GM23248 (cell line): ENCODE data around the gene FMOD. TPM values are rescaled to one million over a fixed set of nuclear protein-coding genes. Genes with fewer than 3 reads are reported as not detected.

Experiments
- DNase-seq: peaks from one replicate; pipeline ENCODE4 v3.0.0-alpha.2; 2015
- H2AFZ ChIP-seq: fragments of 200-600 bp; sonication (generic); 2 replicates; pipeline ENCODE4 v1.6.1; 2016; ENCODE audit warnings: antibody characterized with exemption
- H3F3A ChIP-seq: fragments of 200-600 bp; sonication (generic); 2 replicates; pipeline ENCODE4 v1.6.1; 2016; ENCODE audit warnings: mild to moderate bottlenecking, antibody characterized with exemption, mixed run types; ENCODE audit not compliant: insufficient read depth
- H3K27ac ChIP-seq: fragments of 200-600 bp; sonication (generic); 2 replicates; pipeline ENCODE4 v1.5.1; 2016; ENCODE audit warnings: mild to moderate bottlenecking
- H3K27me3 ChIP-seq: fragments of 200-600 bp; sonication (generic); replicated peaks from 2 replicates; pipeline ENCODE4 v1.6.1; 2016; ENCODE audit warnings: mild to moderate bottlenecking; ENCODE audit not compliant: insufficient read depth
- H3K36me3 ChIP-seq: fragments of 200-600 bp; sonication (generic); 2 replicates; pipeline ENCODE4 v1.6.1; 2016; ENCODE audit warnings: low read depth, mild to moderate bottlenecking
- H3K4me1 ChIP-seq: fragments of 200-600 bp; sonication (generic); 2 replicates; pipeline ENCODE4 v1.6.1; 2016; ENCODE audit warnings: mild to moderate bottlenecking; ENCODE audit not compliant: insufficient read depth
- H3K4me2 ChIP-seq: fragments of 200-600 bp; sonication (generic); one replicate; pipeline ENCODE4 v1.6.1; 2016; ENCODE audit warnings: mild to moderate bottlenecking; ENCODE audit not compliant: unreplicated experiment
- H3K4me3 ChIP-seq: fragments of 200-600 bp; sonication (generic); 2 replicates; pipeline ENCODE4 v1.5.1; 2016; ENCODE audit warnings: mild to moderate bottlenecking
- H3K79me2 ChIP-seq: fragments of 200-600 bp; sonication (generic); 2 replicates; pipeline ENCODE4 v1.6.1; 2016; ENCODE audit warnings: mild to moderate bottlenecking; ENCODE audit not compliant: insufficient read depth
- H3K9ac ChIP-seq: fragments of 200-600 bp; sonication (generic); 2 replicates; pipeline ENCODE4 v1.6.1; 2016; ENCODE audit warnings: mild to moderate bottlenecking
- H3K9me2 ChIP-seq: fragments of 200-600 bp; sonication (generic); 2 replicates; pipeline ENCODE4 v1.6.1; 2016; ENCODE audit warnings: mixed run types, mild to moderate bottlenecking, moderate library complexity; ENCODE audit not compliant: insufficient read depth
- H3K9me3 ChIP-seq: fragments of 200-600 bp; sonication (generic); one replicate; pipeline ENCODE4 v1.6.1; 2017; ENCODE audit warnings: low read depth
- H4K20me1 ChIP-seq: fragments of 200-600 bp; sonication (generic); 2 replicates; pipeline ENCODE4 v1.6.0; 2016; ENCODE audit not compliant: insufficient read depth
- EZH2 ChIP-seq: fragments of 200-600 bp; sonication (generic); IDR thresholded peaks from 2 replicates; pipeline ENCODE4 v1.6.1; 2018; ENCODE audit warnings: antibody characterized with exemption, mild to moderate bottlenecking; ENCODE audit not compliant: insufficient read depth, poor library complexity, severe bottlenecking
- EZH2phosphoT487 ChIP-seq: fragments of 200-600 bp; sonication (generic); IDR thresholded peaks from 2 replicates; pipeline ENCODE4 v1.6.1; 2018; ENCODE audit warnings: antibody characterized with exemption, moderate library complexity, mild to moderate bottlenecking, low read depth; ENCODE audit not compliant: insufficient read depth
- WGBS, 2 experiments: methylation state at CpG; one replicate each; pipeline ENCODE4 v1.1.6; 2015 to 2017; ENCODE audit warnings: low lambda C conversion rate in 2 of 2, low coverage in 1 of 2; ENCODE audit errors: missing lambda C conversion rate in 2 of 2; 5-methylcytosine and 5-hydroxymethylcytosine counted together
- in situ Hi-C: fragments of 300-500 bp; cut with MboI; formaldehyde crosslinking; loops from 2 replicates; pipeline ENCODE4 v1.15.0; 2020
- polyA plus RNA-seq: library from polyadenylated mRNA; unstranded; fragments of >200 nt; fragmentation: Nextera tagmentation; extraction: Ambion mirVana; gene quantifications from 2 replicates; pipeline ENCODE4 v1.2.1, GENCODE V29; 2016
- small RNA-seq: library from RNA; depleted of rRNA; stranded (forward); fragments of <200 nt; gene quantifications from one replicate; pipeline ENCODE3, GENCODE V24; 2014; ENCODE audit warnings: low read depth, low replicate concordance
- total RNA-seq: library from RNA; depleted of rRNA; stranded (reverse); fragments of >200 nt; shearing (Covaris generic); gene quantifications from 2 replicates; pipeline ENCODE4 v1.2.3, GENCODE V29; 2014; rRNA removed

Gene FMOD
- total and polyA plus RNA-seq, 2 experiments from 2014 or later: 11.4 to 14.6 TPM

DNA sequence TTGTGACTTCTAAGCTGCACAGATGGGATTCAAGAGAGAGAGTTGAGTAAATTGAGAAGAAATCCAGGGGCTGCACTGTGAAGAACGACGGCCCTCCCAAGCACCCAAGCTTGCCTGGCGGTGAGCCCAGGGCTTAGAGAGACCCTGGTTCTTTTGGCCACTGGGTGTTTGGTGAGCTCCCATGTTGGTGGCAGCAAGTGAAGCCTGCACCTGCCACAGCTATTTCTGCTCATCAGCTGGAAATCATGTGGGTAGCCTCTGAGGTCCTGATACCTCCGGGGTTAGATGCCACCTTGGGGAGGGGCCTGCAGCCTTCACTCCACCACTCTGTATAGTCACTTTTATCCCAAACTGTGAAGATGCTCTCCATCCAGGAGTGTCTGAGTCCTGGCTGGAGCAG is 51.8 kb downstream of the FMOD start:
- Histone ChIP-seq H3K27me3 (peaks cover 8% of the 10 kb centered on the region; the same call in 1 of the 2 replicates), H3K4me2 (no peak overlapping the region), H4K20me1 (no peaks in the 10 kb centered on the region), H3K9me3 (no peaks in the 10 kb centered on the region), H3K9ac (no peak overlapping the region), H3K4me1 (no peaks in the 10 kb centered on the region), H3K36me3 (no peaks in the 10 kb centered on the region), H3K27ac (no peak overlapping the region), H3K4me3 (no peak overlapping the region), H3K79me2 (no peaks in the 10 kb centered on the region), H3K9me2 (no peaks in the 10 kb centered on the region), H2AFZ (no peak overlapping the region), H3F3A (no peaks in the 10 kb centered on the region; the same call in 1 of the 2 replicates)
- no peak for DNase-seq
- TF ChIP-seq EZH2 (no peak), EZH2phosphoT487 (no peak)
- 67 to 70% methylated on average over 3 to 4 of the region's 4 CpGs for WGBS, 2 experiments
- in situ Hi-C loops: no loop called here

DNA sequence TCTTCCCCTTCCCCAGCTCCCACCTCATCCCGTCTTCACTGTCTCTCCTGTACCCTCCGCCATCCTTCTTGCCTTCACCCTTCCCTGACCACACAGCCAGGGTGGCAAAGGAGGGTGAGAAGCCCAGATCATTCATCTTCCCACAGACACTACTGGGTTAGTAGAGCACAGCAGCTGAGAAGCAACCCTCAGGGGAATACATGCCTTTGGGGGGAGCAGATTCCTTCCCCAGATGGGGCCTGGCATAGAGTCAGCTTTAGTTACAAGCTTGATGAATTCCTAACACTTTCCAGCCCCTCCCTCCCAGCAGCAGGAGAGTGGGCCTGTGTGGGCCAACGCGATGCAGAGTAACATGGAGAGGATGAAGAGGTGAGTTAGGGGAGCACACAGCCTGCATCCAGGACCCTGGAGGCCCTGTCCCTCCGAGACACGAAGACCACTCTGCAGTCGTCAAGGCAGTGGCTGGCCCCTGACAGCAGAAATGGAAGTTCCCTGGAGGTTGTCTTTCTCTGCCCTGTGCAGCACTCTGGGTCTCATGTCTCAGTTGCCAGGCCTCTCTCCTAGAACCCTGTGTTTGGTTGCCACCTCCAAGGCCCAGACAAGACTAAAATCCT is 54.4 kb downstream of the FMOD start:
- peaks cover 8% of the 10 kb centered on the region; the same call in 1 of the 2 replicates for H3K27me3 ChIP-seq
- no peaks in the 10 kb centered on the region for H4K20me1 ChIP-seq
- H3K4me1 ChIP-seq: no peaks in the 10 kb centered on the region
- no peaks in the 10 kb centered on the region for H3K9me3 ChIP-seq
- H3K4me3 ChIP-seq: no peak overlapping the region
- no peaks in the 10 kb centered on the region for H3K79me2 ChIP-seq
- H3K9ac ChIP-seq: no peak overlapping the region
- TF ChIP-seq EZH2: no peak
- TF ChIP-seq EZH2phosphoT487: no peak
- DNase-seq: no peak
- 67 to 78% methylated on average over 7 of the region's 7 CpGs for WGBS, 2 experiments
- H3K27ac ChIP-seq: no peak overlapping the region
- no peaks in the 10 kb centered on the region for H3K9me2 ChIP-seq
- no peak overlapping the region for H2AFZ ChIP-seq
- in situ Hi-C loops: no loop called here
- no peak overlapping the region for H3K4me2 ChIP-seq
- H3F3A ChIP-seq: no peaks in the 10 kb centered on the region
- no peaks in the 10 kb centered on the region for H3K36me3 ChIP-seq

DNA sequence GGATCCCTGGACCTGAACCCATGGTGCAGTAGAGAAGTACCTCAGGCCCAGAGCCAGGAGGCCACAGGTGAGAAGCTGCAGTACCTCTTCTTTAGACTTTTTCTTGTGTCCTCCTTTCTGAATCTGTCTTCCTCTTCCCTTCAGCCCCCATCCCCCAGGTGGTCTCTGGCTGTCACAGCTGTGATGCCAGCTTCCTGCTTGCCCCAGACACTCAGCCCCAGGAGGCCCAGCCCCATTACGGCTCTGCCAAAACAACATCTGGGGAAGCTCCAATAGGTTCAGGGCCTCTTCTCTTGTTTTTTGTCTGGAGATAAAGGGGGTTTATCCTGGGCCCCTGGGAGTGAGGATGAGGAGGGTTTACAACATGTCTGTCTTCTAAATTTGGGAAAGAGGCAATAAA is 55.1 kb downstream of the FMOD start:
- Histone ChIP-seq H3K27ac (no peak overlapping the region), H3K9ac (no peak overlapping the region), H3K4me2 (no peak overlapping the region), H3K9me2 (no peaks in the 10 kb centered on the region), H3F3A (no peaks in the 10 kb centered on the region), H3K4me1 (no peaks in the 10 kb centered on the region), H3K36me3 (no peaks in the 10 kb centered on the region), H3K79me2 (no peaks in the 10 kb centered on the region), H3K9me3 (no peaks in the 10 kb centered on the region), H2AFZ (no peak overlapping the region), H3K27me3 (peaks cover 8% of the 10 kb centered on the region; the same call in 1 of the 2 replicates), H3K4me3 (no peak overlapping the region), H4K20me1 (no peaks in the 10 kb centered on the region)
- TF ChIP-seq EZH2phosphoT487 (no peak), EZH2 (no peak)
- whole genome bisulfite sequencing, 2 experiments: 96 to 100% methylated on average over 1 of the region's 1 CpG
- in situ Hi-C loops: no loop called here
- no peak for DNase-seq

DNA sequence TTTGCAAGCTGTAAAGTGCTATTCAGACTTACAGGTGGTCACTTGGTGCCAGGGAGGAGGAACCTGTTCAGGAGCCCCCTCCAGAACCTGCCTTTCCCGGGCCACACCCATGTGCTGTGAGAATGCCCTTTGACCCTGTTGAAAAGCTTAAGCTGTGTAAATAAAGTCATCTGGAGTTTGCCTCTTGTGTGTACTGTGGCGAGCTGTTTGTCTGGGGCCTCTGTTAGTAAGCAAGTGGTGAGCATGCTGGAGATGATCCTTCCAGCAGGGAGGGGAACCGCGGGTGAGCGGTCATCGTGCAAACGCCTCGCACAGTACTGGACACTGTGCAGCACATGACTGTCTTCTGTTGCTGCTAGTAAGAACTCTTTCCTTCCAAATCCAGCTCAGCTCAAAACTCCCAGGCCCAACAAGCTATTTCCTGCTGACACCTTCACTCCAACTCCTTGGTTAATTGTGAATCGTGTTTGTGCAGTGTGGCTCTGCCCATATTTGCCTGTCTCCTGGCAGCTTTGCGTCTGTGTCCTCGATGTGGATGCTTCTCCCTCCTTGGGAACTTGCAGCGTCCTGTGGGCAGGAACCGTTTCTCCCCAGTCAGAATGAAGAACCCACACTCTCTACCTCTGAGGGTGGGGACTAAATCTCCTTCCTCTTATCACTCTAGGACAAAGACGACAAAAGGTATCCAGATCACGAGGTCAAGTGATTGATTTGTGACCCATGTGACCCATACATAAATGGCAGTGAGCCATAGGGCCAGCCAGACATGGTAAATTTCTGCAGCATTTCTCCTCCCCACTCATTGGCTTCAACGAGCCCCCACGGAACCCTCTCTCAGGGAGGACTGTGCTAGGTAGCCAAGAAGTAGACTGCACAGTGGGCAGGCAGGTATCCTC is 59.5 kb downstream of the FMOD start:
- Histone ChIP-seq H3K9me3 (no peaks in the 10 kb centered on the region), H2AFZ (no peak overlapping the region), H3K27ac (no peak overlapping the region), H3K9me2 (no peaks in the 10 kb centered on the region), H3K4me1 (no peaks in the 10 kb centered on the region), H4K20me1 (no peaks in the 10 kb centered on the region), H3K79me2 (no peaks in the 10 kb centered on the region), H3K4me3 (no peak overlapping the region), H3K27me3 (peaks cover 1% of the 10 kb centered on the region; the same call in 1 of the 2 replicates), H3F3A (no peaks in the 10 kb centered on the region), H3K4me2 (no peak overlapping the region), H3K36me3 (no peaks in the 10 kb centered on the region), H3K9ac (no peak overlapping the region)
- in situ Hi-C loops: no loop called here
- WGBS, 2 experiments: 88 to 91% methylated on average over 17 of the region's 17 CpGs
- TF ChIP-seq EZH2phosphoT487: no peak
- TF ChIP-seq EZH2: no peak
- no peak for DNase-seq

Small RNA genes lying within 50 kb of the gene (small RNA-seq; reads per million reads assigned to genes)
- gene AL359837.1: not detected
- gene RNU6-487P: not detected

Other genes starting within 250 kb of the FMOD start
- 0.89 and 5.8 TPM in 2 replicates for gene ADORA1, start 223.4 kb downstream of the FMOD start, total RNA-seq
- 2.2 and 3.3 TPM in 2 replicates for gene ADORA1, start 223.4 kb downstream of the FMOD start, polyA plus RNA-seq
- gene MYBPH, start 175.3 kb downstream of the FMOD start, total RNA-seq: 0.11 and 1.4 TPM in 2 replicates
- gene MYBPH, start 175.3 kb downstream of the FMOD start, polyA plus RNA-seq: 0.34 and 0.89 TPM in 2 replicates
- gene CHI3L1, start 164.4 kb downstream of the FMOD start, total RNA-seq: 0.22 and 0.63 TPM in 2 replicates
- gene CHI3L1, start 164.4 kb downstream of the FMOD start, polyA plus RNA-seq: 0.23 TPM in 1 of 2 replicates, not detected in the other
- gene CHIT1, start 121.4 kb downstream of the FMOD start, total RNA-seq: not detected in 2 replicates
- not detected in 2 replicates for gene CHIT1, start 121.4 kb downstream of the FMOD start, polyA plus RNA-seq
- gene BTG2, start 45.6 kb downstream of the FMOD start, total RNA-seq: 5.0 and 7.8 TPM in 2 replicates
- 7.5 and 7.9 TPM in 2 replicates for gene BTG2, start 45.6 kb downstream of the FMOD start, polyA plus RNA-seq
- under 0.01 and 0.32 TPM in 2 replicates for gene PRELP, start 124.7 kb upstream of the FMOD start, total RNA-seq
- 1.6 and 1.7 TPM in 2 replicates for gene PRELP, start 124.7 kb upstream of the FMOD start, polyA plus RNA-seq
- not detected in 2 replicates for gene OPTC, start 143.0 kb upstream of the FMOD start, total RNA-seq
- gene OPTC, start 143.0 kb upstream of the FMOD start, polyA plus RNA-seq: not detected in 2 replicates